SK-N-MC (cell line): ENCODE measurements around the gene ABO.

Source experiments
- FOXP2 ChIP-seq: optimal IDR thresholded peaks from 2 replicates; pipeline ENCODE3; 2011; ENCODE audit warnings: mild to moderate bottlenecking, moderate library complexity; ENCODE audit not compliant: insufficient read depth; ENCODE audit errors: extremely low read length, control extremely low read depth
- POLR2AphosphoS5 ChIP-seq: IDR thresholded peaks from 2 replicates; pipeline ENCODE4 v1.6.1; 2012; ENCODE audit warnings: mild to moderate bottlenecking, low read depth, low read length, borderline replicate concordance

DNA sequence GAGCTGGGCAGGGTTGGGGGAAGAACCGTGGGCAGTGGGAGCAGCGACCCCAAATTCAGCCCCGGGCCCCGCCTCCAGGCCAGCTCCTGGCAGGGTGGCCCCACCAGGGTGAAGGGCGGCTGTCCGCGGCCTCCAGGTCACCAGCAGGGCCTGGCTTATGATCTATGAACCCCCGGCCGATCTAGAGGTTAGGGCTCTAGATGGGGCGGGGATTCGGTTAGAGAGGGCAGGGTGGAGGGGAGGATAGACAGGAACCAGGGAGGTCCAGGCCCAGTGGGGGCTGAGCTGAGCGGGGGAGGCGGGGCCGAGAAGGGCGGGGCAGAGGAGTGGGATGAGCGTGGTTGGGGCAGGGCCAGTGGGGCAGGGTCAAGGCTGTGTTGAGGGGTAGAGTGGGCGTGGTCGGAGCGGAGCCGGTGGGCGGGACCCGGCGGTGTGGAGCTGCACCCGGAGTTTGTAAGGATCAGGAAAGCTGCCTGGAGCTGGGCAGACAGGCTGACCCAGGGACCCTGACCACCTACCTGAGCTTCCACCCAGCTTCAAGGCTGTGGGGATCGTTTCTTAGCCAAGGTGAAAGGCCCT, 36.6 kb downstream of the ABO start:
- TF ChIP-seq POLR2AphosphoS5 = no peak
- TF ChIP-seq FOXP2 = no peak
